ENCODE results near the gene CAGE1.
"Not testable (repeated sequence)": the region's sequence is repeated elsewhere in the genome, so short reads cannot be mapped to it uniquely, and the experiment has no call there.

CAGE1 gene

GRCh38 chr6:7378740-7379139 lies 10.8 kb downstream of the CAGE1 start:
- Histone ChIP-seq H3K4me1 (peaks cover 4% of the 10 kb centered on the region; the same call in 1 of the 2 replicates), H4K20me1 (no peaks in the 10 kb centered on the region), H3K9me3 (peaks cover 8% of the 10 kb centered on the region; the same call in 1 of the 2 replicates), H3K9ac (no peak overlapping the region), H3K27me3 (no peaks in the 10 kb centered on the region), H3K4me3 (no peak overlapping the region), H3K36me3 (no peaks in the 10 kb centered on the region), H3K4me2 (no peak overlapping the region), H3K27ac (no peak overlapping the region)
- TF ChIP-seq Cebpa-rat (IDR thresholded peaks at IDR 0.05), result no peak

- Histone ChIP-seq H3K27ac (no peak overlapping the region), H4K20me1 (no peaks in the 10 kb centered on the region), H3K9me3 (peaks cover 6% of the 10 kb centered on the region; the same call in 1 of the 2 replicates), H3K4me3 (no peak overlapping the region), H3K36me3 (no peaks in the 10 kb centered on the region), H3K4me1 (peaks cover 6% of the 10 kb centered on the region; the same call in 1 of the 2 replicates), H3K9ac (no peak overlapping the region), H3K27me3 (no peaks in the 10 kb centered on the region), H3K4me2 (no peak overlapping the region)
- no peak for TF ChIP-seq Cebpa-rat (IDR thresholded peaks at IDR 0.05)
These were observed 11.6 kb downstream of the CAGE1 start for GRCh38 chr6:7377961-7378360.

- H4K20me1 ChIP-seq, result no peaks in the 10 kb centered on the region
- TF ChIP-seq Cebpa-rat (IDR thresholded peaks at IDR 0.05), result no peak
- H3K4me3 ChIP-seq, result no peak overlapping the region
- H3K9me3 ChIP-seq, result no peaks in the 10 kb centered on the region
- peaks cover 6% of the 10 kb centered on the region; the same call in 1 of the 2 replicates for H3K4me1 ChIP-seq
- no peak overlapping the region for H3K27ac ChIP-seq
- no peak overlapping the region for H3K9ac ChIP-seq
- H3K36me3 ChIP-seq, result no peaks in the 10 kb centered on the region
- no peaks in the 10 kb centered on the region for H3K27me3 ChIP-seq
- peak overlapping the region; percentile 34; the same call in 1 of the 2 replicates for H3K4me2 ChIP-seq
These were observed 15.8 kb downstream of the CAGE1 start for GRCh38 chr6:7373739-7374138.

- Histone ChIP-seq H3K4me1 (no peaks in the 10 kb centered on the region), H3K27ac (no peak overlapping the region), H3K4me2 (no peak overlapping the region), H3K4me3 (no peak overlapping the region), H3K9me3 (no peaks in the 10 kb centered on the region), H3K27me3 (no peaks in the 10 kb centered on the region), H3K36me3 (no peaks in the 10 kb centered on the region), H4K20me1 (no peaks in the 10 kb centered on the region), H3K9ac (no peak overlapping the region)
- TF ChIP-seq Cebpa-rat (IDR thresholded peaks at IDR 0.05), result no peak
These were observed 22.1 kb downstream of the CAGE1 start for GRCh38 chr6:7367408-7367807.

GRCh38 chr6:7351916-7352315 lies 37.6 kb downstream of the CAGE1 start:
- not testable (repeated sequence) for H3K36me3 ChIP-seq, H4K20me1 ChIP-seq, H3K4me1 ChIP-seq, H3K9ac ChIP-seq, H3K9me3 ChIP-seq, H3K27ac ChIP-seq, H3K4me3 ChIP-seq, H3K27me3 ChIP-seq, H3K4me2 ChIP-seq

- H3K9me3 ChIP-seq, H4K20me1 ChIP-seq, H3K9ac ChIP-seq, H3K4me2 ChIP-seq, H3K4me3 ChIP-seq, H3K27ac ChIP-seq, H3K36me3 ChIP-seq, H3K27me3 ChIP-seq, H3K4me1 ChIP-seq: not testable (repeated sequence)
These were observed 39.0 kb downstream of the CAGE1 start for GRCh38 chr6:7350591-7350990.

- H3K4me3 ChIP-seq, H3K36me3 ChIP-seq, H4K20me1 ChIP-seq, H3K4me2 ChIP-seq, H3K27me3 ChIP-seq, H3K27ac ChIP-seq, H3K9ac ChIP-seq: not testable (repeated sequence)
- H3K9me3 ChIP-seq, result peaks cover 14% of the 10 kb centered on the region
- peaks cover 13% of the 10 kb centered on the region for H3K4me1 ChIP-seq
These were observed 42.0 kb downstream of the CAGE1 start for GRCh38 chr6:7347551-7347997.

GRCh38 chr6:7344773-7345450 lies 44.6 kb downstream of the CAGE1 start:
- H3K4me3 ChIP-seq, H3K27me3 ChIP-seq, H3K36me3 ChIP-seq, H4K20me1 ChIP-seq, H3K9ac ChIP-seq: not testable (repeated sequence)
- Histone ChIP-seq H3K27ac (0 out of 2 replicates have a peak overlapping the region, but pooled peaks have one; percentile 20), H3K9me3 (peaks cover 14% of the 10 kb centered on the region), H3K4me1 (peaks cover 25% of the 10 kb centered on the region), H3K4me2 (peak overlapping the region; percentile 42)

- no peak overlapping the region for H3K4me2 ChIP-seq
These were observed 45.7 kb downstream of the CAGE1 start for GRCh38 chr6:7343546-7344475.

More at GRCh38 chr6:7343546-7344475, 45.7 kb downstream of the CAGE1 start:
- Histone ChIP-seq H3K4me3 (no peak overlapping the region), H3K9me3 (peaks cover 14% of the 10 kb centered on the region), H3K27ac (peak overlapping the region; percentile 22; the same call in 1 of the 2 replicates), H3K4me1 (peaks cover 25% of the 10 kb centered on the region), H4K20me1 (no peaks in the 10 kb centered on the region), H3K9ac (no peak overlapping the region), H3K36me3 (no peaks in the 10 kb centered on the region), H3K27me3 (no peaks in the 10 kb centered on the region)
- no peak for TF ChIP-seq Cebpa-rat (IDR thresholded peaks at IDR 0.05)
